H1 (cell line): ENCODE results near the gene AOAH. TPM values are rescaled to one million over a fixed set of nuclear protein-coding genes. Genes with fewer than 3 reads are reported as not detected.

Source experiments
- CTCF ChIA-PET: fragments of 300-600 bp; sonication (Branson Sonifier 250); formaldehyde crosslinking; loops from one replicate; lab custom pipeline; 2021; ENCODE audit not compliant: partially characterized antibody; lab: Charles Lee
- POLR2A ChIA-PET: fragments of 300-600 bp; sonication (Branson Sonifier 250); formaldehyde crosslinking; loops from one replicate; lab custom pipeline; 2021; ENCODE audit warnings: inconsistent platforms; ENCODE audit not compliant: partially characterized antibody; lab: Charles Lee
- DNase-seq, 2 experiments: peaks; one replicate each; pipeline versions ENCODE4 v3.0.0 to v3.0.0-alpha.2; 2010 to 2022; ENCODE audit warnings: low spot score in 2 of 2, low read depth in 1 of 2, mixed read lengths in 1 of 2
- FAIRE-seq: peaks from 2 replicates; lab custom pipeline; 2011; peaks lifted over from hg19 to GRCh38; lab: Jason Lieb, UNC
- H2AFZ ChIP-seq: 2 replicates; pipeline ENCODE4 v1.8.1; 2012; ENCODE audit warnings: low read length, inconsistent platforms
- H2AK5ac ChIP-seq: 2 replicates; pipeline ENCODE4 v1.6.1; 2013; ENCODE audit warnings: low read depth, low read length
- H2BK120ac ChIP-seq: replicated peaks from 2 replicates; pipeline ENCODE3; 2013; ENCODE audit warnings: low read depth, low read length, inconsistent platforms
- H2BK12ac ChIP-seq: 2 replicates; pipeline ENCODE4 v1.6.1; 2013; ENCODE audit warnings: low read depth, low read length
- H2BK15ac ChIP-seq: 2 replicates; pipeline ENCODE4 v1.6.1; 2013; ENCODE audit warnings: low read length
- H2BK20ac ChIP-seq: 2 replicates; pipeline ENCODE4 v1.6.1; 2013; ENCODE audit warnings: low read length
- H2BK5ac ChIP-seq: 2 replicates; pipeline ENCODE4 v1.6.1; 2013; ENCODE audit warnings: low read depth, low read length
- H3K14ac ChIP-seq: 2 replicates; pipeline ENCODE4 v1.6.1; 2013; ENCODE audit warnings: inconsistent platforms; ENCODE audit not compliant: insufficient read length
- H3K18ac ChIP-seq: 2 replicates; pipeline ENCODE4 v1.6.1; 2013; ENCODE audit warnings: low read length; ENCODE audit errors: extremely low read depth
- H3K23ac ChIP-seq: 2 replicates; pipeline ENCODE4 v1.6.1; 2013; ENCODE audit warnings: inconsistent platforms; ENCODE audit not compliant: insufficient read length
- H3K23me2 ChIP-seq: 2 replicates; pipeline ENCODE4 v1.6.1; 2013; ENCODE audit warnings: low read depth, low read length
- H3K27ac ChIP-seq: 2 replicates; pipeline ENCODE4 v1.6.1; 2011; ENCODE audit warnings: low read depth, low read length, inconsistent platforms
- H3K27me3 ChIP-seq, 4 experiments: replicated peaks in 1 of 4; 1 replicate in 1 of 4; 2 replicates in 3 of 4; pipeline versions ENCODE4 v1.6.1 to v1.8.1; 2011 to 2013; ENCODE audit warnings: low read length in 3 of 4, mild to moderate bottlenecking in 3 of 4, inconsistent platforms in 2 of 4, mixed read lengths in 2 of 4, moderate library complexity in 1 of 4; ENCODE audit not compliant: control insufficient read depth in 3 of 4, insufficient read depth in 3 of 4; ENCODE audit errors: extremely low read depth in 1 of 4
- H3K36me3 ChIP-seq, 4 experiments: 2 replicates each; pipeline versions ENCODE4 v1.6.1 to v1.8.1; 2011 to 2013; ENCODE audit warnings: mild to moderate bottlenecking in 4 of 4, low read length in 3 of 4, moderate library complexity in 2 of 4, control low read depth in 1 of 4, inconsistent platforms in 1 of 4; ENCODE audit not compliant: insufficient read depth in 4 of 4, control insufficient read depth in 2 of 4
- H3K4ac ChIP-seq: replicated peaks from 2 replicates; pipeline ENCODE3; 2013; ENCODE audit warnings: low read length, low read depth, mixed read lengths, inconsistent platforms; ENCODE audit not compliant: insufficient read length
- H3K4me1 ChIP-seq, 4 experiments: replicated peaks in 1 of 4; 1 replicate in 1 of 4; 2 replicates in 3 of 4; pipeline versions ENCODE4 v1.6.1 to v1.8.1; 2011 to 2013; ENCODE audit warnings: low read length in 3 of 4, inconsistent platforms in 2 of 4, mixed read lengths in 1 of 4; ENCODE audit not compliant: insufficient read depth in 4 of 4, control insufficient read depth in 3 of 4
- H3K4me2 ChIP-seq, 2 experiments: 2 replicates each; pipeline versions ENCODE4 v1.6.1 to v1.8.1; 2011 to 2013; ENCODE audit warnings: low read depth in 2 of 2, low read length in 2 of 2, control low read depth in 1 of 2, inconsistent platforms in 1 of 2, mild to moderate bottlenecking in 1 of 2; ENCODE audit not compliant: insufficient read depth in 1 of 2
- H3K4me3 ChIP-seq, 4 experiments: fragments of 200-600, 300-600 bp in 1 of 4; sonication (generic), shearing (Covaris generic), sonication (Bioruptor Twin) in 1 of 4; 2 replicates each; pipeline versions ENCODE4 v1.5.1 to v1.8.1; 2011 to 2016; ENCODE audit warnings: low read length in 4 of 4, low read depth in 3 of 4, control low read depth in 2 of 4, inconsistent platforms in 2 of 4, mild to moderate bottlenecking in 2 of 4, mixed read lengths in 1 of 4, moderate library complexity in 1 of 4; ENCODE audit not compliant: insufficient read depth in 2 of 4; ENCODE audit errors: extremely low read depth in 1 of 4
- H3K56ac ChIP-seq: replicated peaks from 2 replicates; pipeline ENCODE3; 2013; ENCODE audit warnings: low read depth, mild to moderate bottlenecking, mixed read lengths, low read length, inconsistent platforms; ENCODE audit not compliant: insufficient read length
- H3K79me1 ChIP-seq: 2 replicates; pipeline ENCODE4 v1.6.1; 2013; ENCODE audit warnings: low read depth, low read length, control low read depth
- H3K79me2 ChIP-seq, 2 experiments: 2 replicates each; pipeline versions ENCODE4 v1.6.1 to v1.8.1; 2012 to 2013; ENCODE audit warnings: low read length in 2 of 2, mild to moderate bottlenecking in 2 of 2, inconsistent platforms in 1 of 2; ENCODE audit not compliant: insufficient read depth in 2 of 2, control insufficient read depth in 1 of 2
- H3K9ac ChIP-seq, 4 experiments: replicated peaks in 1 of 4; 1 replicate in 1 of 4; 2 replicates in 3 of 4; pipeline versions ENCODE4 v1.6.1 to v1.8.1; 2011 to 2013; ENCODE audit warnings: low read depth in 3 of 4, low read length in 3 of 4, control low read depth in 2 of 4, mild to moderate bottlenecking in 2 of 4, moderate library complexity in 2 of 4, inconsistent platforms in 1 of 4; ENCODE audit errors: extremely low read depth in 1 of 4
- H3K9me3 ChIP-seq, 2 experiments: 2 replicates each; pipeline versions ENCODE4 v1.6.1 to v1.8.1; 2012 to 2013; ENCODE audit warnings: mild to moderate bottlenecking in 2 of 2, moderate library complexity in 2 of 2, control low read depth in 1 of 2, inconsistent platforms in 1 of 2, low read depth in 1 of 2, low read length in 1 of 2, mixed read lengths in 1 of 2; ENCODE audit not compliant: insufficient read depth in 2 of 2
- H4K20me1 ChIP-seq, 2 experiments: replicated peaks in 1 of 2; 2 replicates each; pipeline versions ENCODE3 to v1.8.1; 2011 to 2013; ENCODE audit warnings: inconsistent platforms in 2 of 2, low read length in 2 of 2, mild to moderate bottlenecking in 1 of 2; ENCODE audit not compliant: insufficient read depth in 2 of 2, control insufficient read depth in 1 of 2
- H4K5ac ChIP-seq: 2 replicates; pipeline ENCODE4 v1.6.1; 2013; ENCODE audit warnings: low read length, low read depth, mixed read lengths, inconsistent platforms; ENCODE audit not compliant: insufficient read length
- H4K8ac ChIP-seq: 2 replicates; pipeline ENCODE4 v1.8.0; 2013; ENCODE audit warnings: mild to moderate bottlenecking, moderate library complexity, low read length, inconsistent platforms; ENCODE audit not compliant: insufficient read depth; ENCODE audit errors: extremely low read depth
- H4K91ac ChIP-seq: replicated peaks from 2 replicates; pipeline ENCODE3; 2013; ENCODE audit warnings: low read length, mixed read lengths, inconsistent platforms; ENCODE audit not compliant: insufficient read length
- BCL11A ChIP-seq, 2 experiments: IDR thresholded peaks; one replicate each; pipeline ENCODE4 v1.6.1; 2011; ENCODE audit warnings: low read depth in 2 of 2, low read length in 2 of 2, mild to moderate bottlenecking in 2 of 2
- BRCA1 ChIP-seq: IDR thresholded peaks from 2 replicates; pipeline ENCODE4 v1.6.1; 2012; ENCODE audit warnings: low read depth, low read length, improper control_type of control experiment
- CREB1 ChIP-seq: IDR thresholded peaks from 2 replicates; pipeline ENCODE4 v1.6.1; 2012; ENCODE audit warnings: inconsistent platforms
- EGR1 ChIP-seq: IDR thresholded peaks from 2 replicates; pipeline ENCODE4 v1.6.1; 2011; ENCODE audit warnings: low read depth, low read length, borderline replicate concordance
- EP300 ChIP-seq, 2 experiments: IDR thresholded peaks; 1 replicate in 1 of 2; 2 replicates in 1 of 2; pipeline ENCODE4 v1.6.1; 2011 to 2012; ENCODE audit warnings: low read depth in 2 of 2, low read length in 2 of 2, mild to moderate bottlenecking in 2 of 2, borderline replicate concordance in 1 of 2, inconsistent platforms in 1 of 2, moderate library complexity in 1 of 2
- HDAC2 ChIP-seq, 2 experiments: fragments of 300-600 bp in 1 of 2; sonication (generic) in 1 of 2; IDR thresholded peaks; 2 replicates each; pipeline ENCODE4 v1.6.1; 2011 to 2012; ENCODE audit warnings: low read depth in 2 of 2, low read length in 2 of 2, mild to moderate bottlenecking in 2 of 2, moderate library complexity in 2 of 2, borderline replicate concordance in 1 of 2, inconsistent platforms in 1 of 2
- JUND ChIP-seq: IDR thresholded peaks from 2 replicates; pipeline ENCODE4 v1.6.1; 2011; ENCODE audit warnings: mild to moderate bottlenecking, improper control_type of control experiment, low read length
- KDM4A ChIP-seq: IDR thresholded peaks from one replicate; pipeline ENCODE4 v1.7.1; 2012; ENCODE audit warnings: low read depth, mild to moderate bottlenecking, moderate library complexity, low read length, inconsistent platforms; ENCODE audit not compliant: severe bottlenecking
- NRF1 ChIP-seq: IDR thresholded peaks from 2 replicates; pipeline ENCODE4 v1.6.1; 2011; ENCODE audit warnings: mild to moderate bottlenecking, low read depth, low read length, improper control_type of control experiment
- POLR2AphosphoS5 ChIP-seq: IDR thresholded peaks from 2 replicates; pipeline ENCODE4 v1.6.1; 2011; ENCODE audit warnings: low read depth, low read length
- RXRA ChIP-seq: IDR thresholded peaks from 2 replicates; pipeline ENCODE4 v1.6.1; 2011; ENCODE audit warnings: low read depth, mild to moderate bottlenecking, low read length, moderate library complexity; ENCODE audit not compliant: insufficient read depth
- SP4 ChIP-seq: IDR thresholded peaks from 2 replicates; pipeline ENCODE4 v1.6.1; 2012; ENCODE audit warnings: low read length, inconsistent platforms
- TBP ChIP-seq: IDR thresholded peaks from 2 replicates; pipeline ENCODE4 v1.6.1; 2011; ENCODE audit warnings: low read depth, low read length, improper control_type of control experiment
- YY1 ChIP-seq: IDR thresholded peaks from 2 replicates; pipeline ENCODE4 v1.6.1; 2011; ENCODE audit warnings: low read depth, mild to moderate bottlenecking, low read length
- WGBS, 2 experiments: shearing (Covaris generic) in 1 of 2; methylation state at CpG; one replicate each; pipeline versions ENCODE4 v1.1.6 to v1.1.7; 2013 to 2015; ENCODE audit warnings: low lambda C conversion rate in 2 of 2, mixed read lengths in 2 of 2, inconsistent platforms in 1 of 2, low coverage in 1 of 2, missing lambda C conversion rate in 1 of 2; ENCODE audit not compliant: insufficient replicate concordance in 2 of 2, insufficient coverage in 1 of 2, insufficient read length in 1 of 2; ENCODE audit errors: extremely low coverage in 1 of 2, missing lambda C conversion rate in 1 of 2; 5-methylcytosine and 5-hydroxymethylcytosine counted together
- polyA plus RNA-seq, 7 experiments: library from polyadenylated mRNA; depleted of rRNA in 3 of 7; stranded (reverse) in 5 of 7; unstranded in 2 of 7; fragments of >200 nt in 5 of 7; fragments of 200-250 nt in 2 of 7; gene quantifications; 1 replicate in 5 of 7; 2 replicates in 1 of 7; 4 replicates in 1 of 7; pipeline versions ENCODE4 v1.2.1 to v1.2.3, GENCODE V29; 2011 to 2013; ENCODE audit warnings: missing spikeins in 2 of 7, mixed read lengths in 2 of 7
- total RNA-seq: library from RNA; stranded (reverse); fragmentation: NEBNext Ultra II Directional; extraction: Animal tissue kit (Norgen Biotek cat#: 25700); gene quantifications from 2 replicates; pipeline ENCODE4 v1.2.1, GENCODE V29; 2021

AOAH gene
- total and polyA plus RNA-seq, 2 of the 8 experiments (the other 6 are each of a cell fraction or from before 2014, with no cell fraction given), result 0.08 TPM; not detected in 1

- no peak overlapping the region for H2AK5ac ChIP-seq
- no peak overlapping the region for H3K4me3 ChIP-seq
- H3K27ac ChIP-seq, result no peak overlapping the region
- no peaks in the 10 kb centered on the region for H3K4me1 ChIP-seq
- H3K18ac ChIP-seq, result no peak overlapping the region
- H3K56ac ChIP-seq, result no peak overlapping the region
- H2BK120ac ChIP-seq, result no peak overlapping the region
- H3K27me3 ChIP-seq, result no peaks in the 10 kb centered on the region
- no peak overlapping the region for H2BK15ac ChIP-seq
- H3K4me2 ChIP-seq, result no peak overlapping the region
- H3K9ac ChIP-seq, result no peak overlapping the region
- no peak overlapping the region for H3K14ac ChIP-seq
- H3K23ac ChIP-seq, result no peak overlapping the region
- H4K5ac ChIP-seq, result no peak overlapping the region
- DNase-seq (no peak), FAIRE-seq (no peak)
- ChIA-PET CTCF (no interaction called here), POLR2A (no interaction called here)
- H2BK20ac ChIP-seq, result no peak overlapping the region
- H3K79me2 ChIP-seq, result no peaks in the 10 kb centered on the region
- no peaks in the 10 kb centered on the region for H3K36me3 ChIP-seq
- H2BK12ac ChIP-seq, result no peak overlapping the region
- H4K20me1 ChIP-seq, result no peaks in the 10 kb centered on the region
- no peak overlapping the region for H2BK5ac ChIP-seq
- WGBS, 2 experiments, result 91% methylated on average over 3 of the region's 3 CpGs; no CpG with 5 or more reads in 1 of the 2 experiments
- H3K9me3 ChIP-seq, result no peaks in the 10 kb centered on the region
- no peak overlapping the region for H2AFZ ChIP-seq
- H3K4ac ChIP-seq, result no peak overlapping the region
- no peaks in the 10 kb centered on the region for H3K23me2 ChIP-seq
- no peak overlapping the region for H4K8ac ChIP-seq
- H4K91ac ChIP-seq, result no peak overlapping the region
- H3K79me1 ChIP-seq, result no peaks in the 10 kb centered on the region
- no peak for TF ChIP-seq POLR2AphosphoS5
- TF ChIP-seq HDAC2 (IDR thresholded peaks at IDR 0.05; ENCODE audit: borderline replicate concordance in 1 of 2, low read depth in 2 of 2, low read length in 2 of 2), result no peak
- no peak for TF ChIP-seq SP4
- no peak for TF ChIP-seq KDM4A
- no peak for TF ChIP-seq CREB1
- TF ChIP-seq BCL11A (IDR thresholded peaks at IDR 0.05; ENCODE audit: low read depth in 2 of 2, low read length in 2 of 2), result no peak
- no peak for TF ChIP-seq TBP
- TF ChIP-seq EGR1, result no peak
- TF ChIP-seq EP300 (IDR thresholded peaks at IDR 0.05; ENCODE audit: borderline replicate concordance in 1 of 2, low read depth in 2 of 2, low read length in 2 of 2), result no peak
- no peak for TF ChIP-seq BRCA1
- TF ChIP-seq YY1, result no peak
- TF ChIP-seq RXRA, result no peak
- TF ChIP-seq NRF1, result no peak
- no peak for TF ChIP-seq JUND
Measured at GRCh38 chr7:36598054-36598674, 126.1 kb downstream of the AOAH start.
